ENCODE data around the gene MORC3. TPM values are rescaled to one million over a fixed set of nuclear protein-coding genes. Genes with fewer than 3 reads are reported as not detected.

MORC3 gene
- total RNA-seq, 3 donors from 2014 or later (not counting 1 experiment from before 2014, with no cell fraction given), result 59.7 to 74.1 (median 64.8) TPM

- no peaks in the 10 kb centered on the region for H3K27me3 Mint-ChIP-seq (ENCODE audit: low read depth in 2 of 2)
- no peaks in the 10 kb centered on the region for H3K36me3 Mint-ChIP-seq
- TF ChIP-seq, protein P1, sequence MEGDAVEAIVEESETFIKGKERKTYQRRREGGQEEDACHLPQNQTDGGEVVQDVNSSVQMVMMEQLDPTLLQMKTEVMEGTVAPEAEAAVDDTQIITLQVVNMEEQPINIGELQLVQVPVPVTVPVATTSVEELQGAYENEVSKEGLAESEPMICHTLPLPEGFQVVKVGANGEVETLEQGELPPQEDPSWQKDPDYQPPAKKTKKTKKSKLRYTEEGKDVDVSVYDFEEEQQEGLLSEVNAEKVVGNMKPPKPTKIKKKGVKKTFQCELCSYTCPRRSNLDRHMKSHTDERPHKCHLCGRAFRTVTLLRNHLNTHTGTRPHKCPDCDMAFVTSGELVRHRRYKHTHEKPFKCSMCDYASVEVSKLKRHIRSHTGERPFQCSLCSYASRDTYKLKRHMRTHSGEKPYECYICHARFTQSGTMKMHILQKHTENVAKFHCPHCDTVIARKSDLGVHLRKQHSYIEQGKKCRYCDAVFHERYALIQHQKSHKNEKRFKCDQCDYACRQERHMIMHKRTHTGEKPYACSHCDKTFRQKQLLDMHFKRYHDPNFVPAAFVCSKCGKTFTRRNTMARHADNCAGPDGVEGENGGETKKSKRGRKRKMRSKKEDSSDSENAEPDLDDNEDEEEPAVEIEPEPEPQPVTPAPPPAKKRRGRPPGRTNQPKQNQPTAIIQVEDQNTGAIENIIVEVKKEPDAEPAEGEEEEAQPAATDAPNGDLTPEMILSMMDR (IDR thresholded peaks at IDR 0.05), result no peak
- no peak overlapping the region for H3K4me3 Mint-ChIP-seq
- H3K4me1 Mint-ChIP-seq, result peaks cover 27 to 45% of the 10 kb centered on the region in 2 donors
- peaks cover 26% of the 10 kb centered on the region for H3K4me1 ChIP-seq (ENCODE audit: control insufficient read depth, insufficient read depth, low read length)
- no peaks in the 10 kb centered on the region for H3K9me3 ChIP-seq (ENCODE audit: control insufficient read depth, insufficient read depth, low read length)
- H3K4me3 ChIP-seq (ENCODE audit: low read length), result no peak overlapping the region
- H3K9me3 Mint-ChIP-seq, result no peaks in the 10 kb centered on the region
- peak overlapping the region in 1 of 2 donors; percentile 36 for H3K27ac Mint-ChIP-seq
- no peaks in the 10 kb centered on the region for H3K36me3 ChIP-seq (ENCODE audit: control insufficient read depth, insufficient read depth, low read length)
- H3K27me3 ChIP-seq (ENCODE audit: control insufficient read depth, insufficient read depth, low read length), result no peaks in the 10 kb centered on the region
- no peak overlapping the region for H3K27ac ChIP-seq (ENCODE audit: low read length)
- no peak for DNase-seq
- no peak for ATAC-seq
- intact Hi-C loops (cut with micrococcal nuclease), result loop anchor here (5.0 kb wide), 1 partner anchor 503 kb away; no protein-coding TSS in a partner anchor
- 92% methylated on average over 8 of the region's 8 CpGs for WGBS (ENCODE audit: insufficient coverage)
These were observed 104.6 kb downstream of the MORC3 start for GRCh38 chr21:36424592-36424991.

GRCh38 chr21:36425286-36425685 lies 105.3 kb downstream of the MORC3 start:
- no peak overlapping the region for H3K4me3 ChIP-seq (ENCODE audit: low read length)
- no peaks in the 10 kb centered on the region for H3K27me3 ChIP-seq (ENCODE audit: control insufficient read depth, insufficient read depth, low read length)
- ATAC-seq (no peak), DNase-seq (no peak)
- intact Hi-C loops (cut with micrococcal nuclease), result no loop called here
- no peaks in the 10 kb centered on the region for H3K36me3 Mint-ChIP-seq
- no peak overlapping the region for H3K27ac ChIP-seq (ENCODE audit: low read length)
- peaks cover 32% of the 10 kb centered on the region for H3K4me1 ChIP-seq (ENCODE audit: control insufficient read depth, insufficient read depth, low read length)
- 87% methylated on average over 9 of the region's 9 CpGs for WGBS (ENCODE audit: insufficient coverage)
- no peaks in the 10 kb centered on the region for H3K27me3 Mint-ChIP-seq (ENCODE audit: low read depth in 2 of 2)
- H3K9me3 Mint-ChIP-seq, result no peaks in the 10 kb centered on the region
- H3K4me3 Mint-ChIP-seq, result no peak overlapping the region
- H3K4me1 Mint-ChIP-seq, result peaks cover 29 to 45% of the 10 kb centered on the region in 2 donors
- TF ChIP-seq, protein P1 (IDR thresholded peaks at IDR 0.05), result no peak
- H3K36me3 ChIP-seq (ENCODE audit: control insufficient read depth, insufficient read depth, low read length), result no peaks in the 10 kb centered on the region
- no peaks in the 10 kb centered on the region for H3K9me3 ChIP-seq (ENCODE audit: control insufficient read depth, insufficient read depth, low read length)
- peak overlapping the region in 1 of 2 donors; percentile 36 for H3K27ac Mint-ChIP-seq

Other genes starting within 250 kb of the MORC3 start
- 1 to 10 TPM in 2 of 3 donors, under 1 TPM in 1; 0.95 to 1.5 (median 1.2) TPM for gene CBR3, start 185.1 kb upstream of the MORC3 start, total RNA-seq
- gene DOP1B, start 163.4 kb upstream of the MORC3 start, total RNA-seq, result 10 to 100 TPM; 29.5 to 32.1 (median 31.9) TPM
- 1 to 10 TPM; 7.6 to 7.9 (median 7.7) TPM for gene CHAF1B, start 65.2 kb downstream of the MORC3 start, total RNA-seq
- gene CLDN14, start 159.9 kb downstream of the MORC3 start, total RNA-seq, result not detected

Data from natural killer cell (primary cell).